ENCODE measurements around the gene ARHGAP26.

The ARHGAP26 gene

DNA sequence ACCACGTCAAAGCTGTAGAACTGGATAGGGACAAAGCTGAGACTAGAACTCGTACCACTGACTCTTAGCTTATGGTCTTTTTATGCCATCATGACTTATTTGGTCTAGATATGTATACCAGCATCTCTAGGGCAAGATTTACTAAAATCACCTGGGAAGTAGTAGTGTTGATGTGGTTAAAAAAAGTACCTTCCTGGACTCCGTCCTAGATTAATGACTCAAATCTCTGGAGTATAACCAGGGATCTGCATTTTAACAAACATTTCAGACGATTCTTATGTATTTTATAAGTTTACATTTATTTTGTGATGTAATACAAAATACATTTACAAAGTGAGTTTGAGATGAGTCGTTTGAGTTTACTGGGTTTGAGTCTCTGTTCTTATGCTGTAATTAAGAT lies 68.7 kb downstream of the ARHGAP26 start:
- H3K4me3 ChIP-seq (ENCODE audit: low read depth, low read length) = no peak overlapping the region
- no peak for DNase-seq (ENCODE audit: low read depth)
- TF ChIP-seq, protein P1, sequence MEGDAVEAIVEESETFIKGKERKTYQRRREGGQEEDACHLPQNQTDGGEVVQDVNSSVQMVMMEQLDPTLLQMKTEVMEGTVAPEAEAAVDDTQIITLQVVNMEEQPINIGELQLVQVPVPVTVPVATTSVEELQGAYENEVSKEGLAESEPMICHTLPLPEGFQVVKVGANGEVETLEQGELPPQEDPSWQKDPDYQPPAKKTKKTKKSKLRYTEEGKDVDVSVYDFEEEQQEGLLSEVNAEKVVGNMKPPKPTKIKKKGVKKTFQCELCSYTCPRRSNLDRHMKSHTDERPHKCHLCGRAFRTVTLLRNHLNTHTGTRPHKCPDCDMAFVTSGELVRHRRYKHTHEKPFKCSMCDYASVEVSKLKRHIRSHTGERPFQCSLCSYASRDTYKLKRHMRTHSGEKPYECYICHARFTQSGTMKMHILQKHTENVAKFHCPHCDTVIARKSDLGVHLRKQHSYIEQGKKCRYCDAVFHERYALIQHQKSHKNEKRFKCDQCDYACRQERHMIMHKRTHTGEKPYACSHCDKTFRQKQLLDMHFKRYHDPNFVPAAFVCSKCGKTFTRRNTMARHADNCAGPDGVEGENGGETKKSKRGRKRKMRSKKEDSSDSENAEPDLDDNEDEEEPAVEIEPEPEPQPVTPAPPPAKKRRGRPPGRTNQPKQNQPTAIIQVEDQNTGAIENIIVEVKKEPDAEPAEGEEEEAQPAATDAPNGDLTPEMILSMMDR (IDR thresholded peaks at IDR 0.05; ENCODE audit: control insufficient read depth, extremely low read depth, insufficient read depth) = no peak

- DNase-seq (ENCODE audit: low read depth) = no peak
- TF ChIP-seq, protein P1 (IDR thresholded peaks at IDR 0.05; ENCODE audit: control insufficient read depth, extremely low read depth, insufficient read depth) = no peak
- no peak overlapping the region for H3K4me3 ChIP-seq (ENCODE audit: low read depth, low read length)
These were observed 69.7 kb downstream of the ARHGAP26 start for GRCh38 chr5:142839711-142840346.

- no peak overlapping the region for H3K4me3 ChIP-seq (ENCODE audit: low read depth, low read length)
- TF ChIP-seq, protein P1 (IDR thresholded peaks at IDR 0.05; ENCODE audit: control insufficient read depth, extremely low read depth, insufficient read depth) = no peak
- no peak for DNase-seq (ENCODE audit: low read depth)
These were observed 70.4 kb downstream of the ARHGAP26 start for GRCh38 chr5:142840575-142840974.

DNA sequence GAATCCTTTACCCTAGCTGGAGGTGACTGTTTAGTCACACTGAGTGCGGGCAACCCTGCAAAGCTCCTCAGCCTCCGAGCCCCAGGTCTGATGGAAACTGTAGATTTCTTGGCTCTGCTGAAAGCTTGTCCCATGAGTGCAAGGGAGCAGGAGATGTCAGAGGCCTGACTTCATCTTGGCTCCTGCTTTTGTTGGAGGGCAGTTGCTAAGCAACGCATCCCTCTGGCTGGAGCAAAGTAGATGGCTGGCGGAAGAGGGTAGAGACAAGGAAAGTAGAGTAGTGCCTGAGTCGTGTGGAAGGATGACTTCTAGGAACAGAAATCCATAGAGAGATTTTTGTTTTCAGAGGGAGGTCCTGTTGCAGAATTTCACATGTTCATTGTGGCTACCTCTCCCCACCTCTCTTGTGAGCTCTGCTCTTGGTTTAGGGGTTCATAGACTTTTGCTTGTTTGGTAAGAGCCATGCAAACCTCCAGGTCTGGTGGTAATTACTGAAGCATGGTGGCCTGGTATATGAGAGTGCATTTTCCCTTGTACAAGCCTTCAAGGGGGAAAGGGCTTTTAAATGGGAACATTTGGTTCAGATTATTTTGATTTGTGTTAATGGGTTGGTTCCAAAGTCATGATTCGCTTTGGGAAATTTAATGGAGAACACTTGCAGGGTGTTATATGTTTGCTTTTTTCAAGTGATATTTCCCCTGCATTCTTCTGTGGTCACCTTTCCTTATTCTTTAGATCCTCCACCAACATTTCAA lies 71.5 kb downstream of the ARHGAP26 start:
- no peak overlapping the region for H3K4me3 ChIP-seq (ENCODE audit: low read depth, low read length)
- TF ChIP-seq, protein P1 (IDR thresholded peaks at IDR 0.05; ENCODE audit: control insufficient read depth, extremely low read depth, insufficient read depth) = no peak
- DNase-seq (ENCODE audit: low read depth) = no peak

DNA sequence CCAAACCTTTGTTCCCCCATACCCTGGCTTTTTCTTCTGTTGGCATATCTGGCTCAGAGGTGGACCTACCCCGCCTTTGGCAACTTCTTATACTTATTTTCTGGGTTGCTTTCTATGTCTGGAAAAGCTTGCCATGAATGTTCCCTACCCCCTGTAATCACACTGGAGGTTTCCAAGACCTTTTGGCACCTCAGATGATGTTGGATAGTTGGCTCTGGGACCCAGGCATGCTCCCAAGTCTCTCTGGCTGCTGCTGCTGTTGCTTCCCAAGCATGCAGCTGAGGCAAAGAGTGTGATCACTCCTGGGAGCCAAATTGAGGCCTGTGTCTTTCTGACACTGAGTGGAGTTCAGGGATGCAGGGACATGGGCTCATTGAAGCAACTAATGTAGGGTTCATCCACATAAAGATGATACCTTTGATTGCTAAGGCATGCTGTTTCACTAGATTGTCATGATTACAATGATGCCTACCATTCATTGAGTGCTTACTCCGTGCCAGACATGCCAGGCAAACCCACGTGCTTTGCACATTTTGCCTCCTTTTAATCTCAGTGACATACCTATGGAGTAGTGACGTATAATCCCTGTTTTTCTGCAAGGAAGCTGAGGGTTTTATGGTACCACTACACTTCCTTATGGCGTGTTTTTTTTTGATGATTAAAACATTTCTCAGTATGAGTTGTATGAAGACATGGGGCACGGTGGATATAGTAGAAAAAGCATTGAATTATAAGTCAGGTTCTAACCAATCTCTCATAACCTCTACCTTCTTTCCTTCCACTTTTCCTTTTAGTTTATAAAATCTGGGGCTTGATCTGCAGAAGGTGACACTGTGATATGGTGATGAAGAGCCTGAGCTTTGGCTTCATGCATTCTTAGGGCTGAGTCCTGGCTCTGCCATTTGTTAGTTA lies 73.1 kb downstream of the ARHGAP26 start:
- H3K4me3 ChIP-seq (ENCODE audit: low read depth, low read length) = no peak overlapping the region
- no peak for DNase-seq (ENCODE audit: low read depth)
- TF ChIP-seq, protein P1 (IDR thresholded peaks at IDR 0.05; ENCODE audit: control insufficient read depth, extremely low read depth, insufficient read depth) = no peak

DNA sequence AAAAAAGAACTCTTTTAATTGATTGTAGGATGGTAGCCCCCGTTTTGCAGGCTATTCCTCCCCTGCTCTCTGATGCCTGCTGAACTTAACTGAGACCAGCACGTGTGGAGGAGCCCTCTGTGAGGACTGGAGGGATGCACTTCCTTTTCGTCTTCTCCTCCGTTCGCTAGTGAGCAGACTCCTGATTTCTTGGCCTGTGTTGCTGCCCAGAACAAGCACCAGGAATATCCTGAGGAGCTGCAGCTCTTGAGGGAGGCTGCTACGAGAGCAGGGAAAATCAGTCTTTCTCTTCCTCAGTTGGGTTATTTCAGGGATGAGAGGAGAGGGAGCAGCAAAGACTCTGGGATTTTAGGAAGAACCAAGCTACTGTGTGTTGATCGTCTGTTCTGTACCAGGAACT lies 74.7 kb downstream of the ARHGAP26 start:
- TF ChIP-seq, protein P1 (IDR thresholded peaks at IDR 0.05; ENCODE audit: control insufficient read depth, extremely low read depth, insufficient read depth) = no peak
- DNase-seq (ENCODE audit: low read depth) = no peak
- no peak overlapping the region for H3K4me3 ChIP-seq (ENCODE audit: low read depth, low read length)

Measured in LNCaP clone FGC (cell line).